Measurements from ENCODE around the gene RAPGEF6. TPM values are rescaled to one million over a fixed set of nuclear protein-coding genes. Genes with fewer than 3 reads are reported as not detected.
"Not testable (repeated sequence)": the region's sequence is repeated elsewhere in the genome, so short reads cannot be mapped to it uniquely, and the experiment has no call there.

The RAPGEF6 gene
- total RNA-seq, 1 experiment from 2014 or later: 17.4 TPM

GRCh38 chr5:131381777-131382176 lies 253.3 kb downstream of the RAPGEF6 start:
- H3K4me3 Mint-ChIP-seq (ENCODE audit: unreplicated experiment): no peak overlapping the region
- peaks cover 23% of the 10 kb centered on the region for H3K36me3 Mint-ChIP-seq (ENCODE audit: insufficient read depth, unreplicated experiment)
- TF ChIP-seq CTCF (IDR thresholded peaks at IDR 0.05; ENCODE audit: insufficient read depth in 1 of 2, low read depth in 1 of 2, low read length in 1 of 2, severe bottlenecking in 1 of 2, unreplicated experiment in 1 of 2): no peak
- H3K9me3 ChIP-seq: no peaks in the 10 kb centered on the region
- H3K9me3 Mint-ChIP-seq (ENCODE audit: unreplicated experiment): no peaks in the 10 kb centered on the region
- no peaks in the 10 kb centered on the region for H3K27me3 Mint-ChIP-seq (ENCODE audit: insufficient read depth, unreplicated experiment)
- no TSS peak for BruUV-seq (replicated peaks)
- no peak overlapping the region for H3K4me3 ChIP-seq (ENCODE audit: low read depth, low read length)
- intact Hi-C loops (cut with micrococcal nuclease; ENCODE audit: unreplicated experiment): loop anchor here (1.0 to 2.0 kb wide), 5 partner anchors 93 to 230 kb away; partner anchors contain the start of gene HINT1
- peaks cover 9% of the 10 kb centered on the region; the same call in 1 of the 2 replicates for H3K4me1 ChIP-seq
- no peak for DNase-seq
- no peaks in the 10 kb centered on the region; the same call in 1 of the 2 replicates for H3K36me3 ChIP-seq (ENCODE audit: control insufficient read depth, insufficient read depth, low read length)
- POLR2A ChIA-PET: no interaction called here
- H3K4me1 Mint-ChIP-seq (ENCODE audit: low read depth, unreplicated experiment): peaks cover 8% of the 10 kb centered on the region
- CTCF ChIA-PET: interaction anchor here (0.6 to 1.3 kb wide), 6 partner anchors 69 to 217 kb away, joined by 3 to 9 read pairs (median 5); partner anchors contain the start of genes CDC42SE2 and HINT1
- H3K27ac Mint-ChIP-seq (ENCODE audit: unreplicated experiment): no peak overlapping the region
- H3K27me3 ChIP-seq (replicated peaks; ENCODE audit: control insufficient read depth, insufficient read depth, low read length): no peaks in the 10 kb centered on the region

GRCh38 chr5:131381021-131381420 lies 254.0 kb downstream of the RAPGEF6 start:
- intact Hi-C loops (cut with micrococcal nuclease; ENCODE audit: unreplicated experiment): no loop called here
- no peak overlapping the region for H3K4me3 Mint-ChIP-seq (ENCODE audit: unreplicated experiment)
- CTCF ChIA-PET: interaction anchor here (1.3 kb wide), 2 partner anchors 117 to 216 kb away, joined by 6 to 9 read pairs; partner anchors contain the start of genes CDC42SE2 and HINT1
- no peaks in the 10 kb centered on the region for H3K9me3 Mint-ChIP-seq (ENCODE audit: unreplicated experiment)
- no peak for TF ChIP-seq CTCF (IDR thresholded peaks at IDR 0.05; ENCODE audit: insufficient read depth in 1 of 2, low read depth in 1 of 2, low read length in 1 of 2, severe bottlenecking in 1 of 2, unreplicated experiment in 1 of 2)
- Histone ChIP-seq H3K9me3 (no peaks in the 10 kb centered on the region), H3K36me3 (ENCODE audit: control insufficient read depth, insufficient read depth, low read length) (no peaks in the 10 kb centered on the region; the same call in 1 of the 2 replicates), H3K4me1 (peaks cover 9% of the 10 kb centered on the region; the same call in 1 of the 2 replicates), H3K27me3 (replicated peaks; ENCODE audit: control insufficient read depth, insufficient read depth, low read length) (no peaks in the 10 kb centered on the region), H3K4me3 (ENCODE audit: low read depth, low read length) (no peak overlapping the region)
- no TSS peak for BruUV-seq (replicated peaks)
- peaks cover 8% of the 10 kb centered on the region for H3K4me1 Mint-ChIP-seq (ENCODE audit: low read depth, unreplicated experiment)
- H3K27ac Mint-ChIP-seq (ENCODE audit: unreplicated experiment): no peak overlapping the region
- H3K36me3 Mint-ChIP-seq (ENCODE audit: insufficient read depth, unreplicated experiment): peaks cover 21% of the 10 kb centered on the region
- H3K27me3 Mint-ChIP-seq (ENCODE audit: insufficient read depth, unreplicated experiment): no peaks in the 10 kb centered on the region
- POLR2A ChIA-PET: no interaction called here
- no peak for DNase-seq

- intact Hi-C loops (cut with micrococcal nuclease; ENCODE audit: unreplicated experiment); H3K4me1 Mint-ChIP-seq (ENCODE audit: low read depth, unreplicated experiment); DNase-seq; H3K27me3 Mint-ChIP-seq (ENCODE audit: insufficient read depth, unreplicated experiment); H3K4me1 ChIP-seq; POLR2A ChIA-PET; BruUV-seq (replicated peaks); H3K4me3 ChIP-seq (ENCODE audit: low read depth, low read length); H3K9me3 ChIP-seq; CTCF ChIA-PET; H3K4me3 Mint-ChIP-seq (ENCODE audit: unreplicated experiment); H3K27ac Mint-ChIP-seq (ENCODE audit: unreplicated experiment); H3K36me3 ChIP-seq (ENCODE audit: control insufficient read depth, insufficient read depth, low read length); H3K27me3 ChIP-seq (replicated peaks; ENCODE audit: control insufficient read depth, insufficient read depth, low read length); H3K9me3 Mint-ChIP-seq (ENCODE audit: unreplicated experiment): not testable (repeated sequence)
- H3K36me3 Mint-ChIP-seq (ENCODE audit: insufficient read depth, unreplicated experiment): peaks cover 13% of the 10 kb centered on the region
These were observed 254.8 kb downstream of the RAPGEF6 start for GRCh38 chr5:131380238-131380637.
